Thyroid gland (tissue), 4 donors: ENCODE data around the gene HRH4.

Experiments used
- CTCF ChIP-seq, 6 experiments: fragments of 200-600 bp in 3 of 6; fragments of 450-650 bp in 3 of 6; sonication (generic) in 3 of 6; IDR thresholded peaks; one replicate each; pipeline ENCODE4 v1.5.1; 2016 to 2019; ENCODE audit warnings: antibody characterized with exemption in 6 of 6, mild to moderate bottlenecking in 2 of 6, inconsistent platforms in 1 of 6, moderate library complexity in 1 of 6
- POLR2A ChIP-seq, 2 donors: fragments of 450-650 bp; IDR thresholded peaks; one replicate each; pipeline ENCODE4 v1.6.1; 2017; ENCODE audit warnings: antibody characterized with exemption in 2 of 2, mild to moderate bottlenecking in 2 of 2, moderate library complexity in 1 of 2

DNA sequence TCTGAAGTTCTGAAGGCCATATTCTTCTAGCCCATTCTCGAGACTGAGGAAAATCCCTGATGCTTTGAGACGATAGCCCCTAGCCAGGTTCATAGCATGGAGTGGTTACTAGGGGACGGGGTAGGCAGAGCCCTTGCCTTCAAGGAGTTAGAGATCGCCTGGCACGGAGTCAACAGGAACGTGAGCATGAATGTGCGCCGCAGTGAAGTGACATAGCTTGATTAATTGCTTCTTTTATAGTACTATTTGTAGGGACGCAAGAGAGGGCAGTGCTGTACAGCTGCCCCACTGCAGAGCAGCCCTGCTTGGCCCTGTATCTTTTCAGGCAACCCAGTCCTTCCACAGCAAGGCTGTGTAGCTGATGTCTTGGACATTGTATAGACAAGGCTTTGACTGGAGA, 26.2 kb downstream of the HRH4 start:
- TF ChIP-seq CTCF (IDR thresholded peaks at IDR 0.05), result no peak
- no peak for TF ChIP-seq POLR2A (IDR thresholded peaks at IDR 0.05)
